H9 (cell line): Measurements from ENCODE around the gene CRISPLD2. TPM values are rescaled to one million over a fixed set of nuclear protein-coding genes. Genes with fewer than 3 reads are reported as not detected.

Experiments used
- DNase-seq: peaks from one replicate; pipeline ENCODE4 v3.0.0-alpha.2; 2017
- H2AFZ ChIP-seq: one replicate; pipeline ENCODE4 v1.6.1; 2013; ENCODE audit warnings: mild to moderate bottlenecking, low read length, control low read depth, moderate library complexity
- H2AK5ac ChIP-seq: 2 replicates; pipeline ENCODE4 v1.6.1; 2013; ENCODE audit warnings: low read length, control low read depth, mixed read lengths; ENCODE audit not compliant: insufficient read length
- H2BK120ac ChIP-seq: one replicate; pipeline ENCODE4 v1.6.1; 2013; ENCODE audit warnings: low read depth, mild to moderate bottlenecking, low read length, control low read depth, inconsistent platforms; ENCODE audit not compliant: poor library complexity, severe bottlenecking
- H2BK12ac ChIP-seq: 2 replicates; pipeline ENCODE4 v1.6.1; 2013; ENCODE audit warnings: low read length, control low read depth, mixed read lengths, low read depth; ENCODE audit not compliant: insufficient read length
- H2BK15ac ChIP-seq: 2 replicates; pipeline ENCODE4 v1.6.1; 2013; ENCODE audit warnings: low read depth, low read length, control low read depth
- H2BK20ac ChIP-seq: one replicate; pipeline ENCODE4 v1.6.1; 2013; ENCODE audit warnings: low read depth, mild to moderate bottlenecking, low read length, control low read depth, inconsistent platforms; ENCODE audit not compliant: poor library complexity, severe bottlenecking
- H2BK5ac ChIP-seq: 2 replicates; pipeline ENCODE4 v1.6.1; 2013; ENCODE audit warnings: low read length, control low read depth, mixed read lengths; ENCODE audit not compliant: insufficient read length
- H3K14ac ChIP-seq: 2 replicates; pipeline ENCODE4 v1.6.1; 2013; ENCODE audit warnings: low read length, control low read depth; ENCODE audit not compliant: insufficient read depth
- H3K18ac ChIP-seq: 2 replicates; pipeline ENCODE4 v1.6.1; 2013; ENCODE audit warnings: low read depth, mild to moderate bottlenecking, mixed read lengths, low read length, control low read depth; ENCODE audit not compliant: insufficient read length
- H3K23ac ChIP-seq: 2 replicates; pipeline ENCODE4 v1.6.1; 2013; ENCODE audit warnings: low read length, control low read depth, mixed read lengths, low read depth; ENCODE audit not compliant: insufficient read length
- H3K23me2 ChIP-seq: 2 replicates; pipeline ENCODE4 v1.6.1; 2013; ENCODE audit warnings: low read depth, mild to moderate bottlenecking, mixed read lengths, low read length, control low read depth; ENCODE audit not compliant: insufficient read length, poor library complexity, severe bottlenecking
- H3K27ac ChIP-seq: 2 replicates; pipeline ENCODE4 v1.5.1; 2013; ENCODE audit warnings: low read length, control low read depth, mixed read lengths, low read depth; ENCODE audit not compliant: insufficient read length
- H3K27me3 ChIP-seq: 2 replicates; pipeline ENCODE4 v1.6.1; 2013; ENCODE audit warnings: low read length, control low read depth, inconsistent platforms; ENCODE audit not compliant: insufficient read depth
- H3K4ac ChIP-seq: 2 replicates; pipeline ENCODE4 v1.6.1; 2013; ENCODE audit warnings: low read depth, mild to moderate bottlenecking, control low read depth, inconsistent platforms, low read length, moderate library complexity
- H3K4me1 ChIP-seq: 2 replicates; pipeline ENCODE4 v1.6.1; 2013; ENCODE audit warnings: low read length, control low read depth, inconsistent platforms; ENCODE audit not compliant: insufficient read depth
- H3K4me2 ChIP-seq: 2 replicates; pipeline ENCODE4 v1.6.1; 2013; ENCODE audit warnings: low read length, control low read depth, mixed read lengths; ENCODE audit not compliant: insufficient read length, insufficient read depth
- H3K56ac ChIP-seq: 2 replicates; pipeline ENCODE4 v1.6.1; 2013; ENCODE audit warnings: low read depth, mild to moderate bottlenecking, mixed read lengths, low read length, control low read depth; ENCODE audit not compliant: insufficient read length
- H3K79me1 ChIP-seq: 2 replicates; pipeline ENCODE4 v1.6.1; 2013; ENCODE audit warnings: low read depth, mild to moderate bottlenecking, moderate library complexity, low read length, control low read depth, inconsistent platforms; ENCODE audit not compliant: insufficient read depth, poor library complexity, severe bottlenecking
- H3K79me2 ChIP-seq: 2 replicates; pipeline ENCODE4 v1.6.1; 2013; ENCODE audit warnings: low read length, control low read depth, inconsistent platforms; ENCODE audit not compliant: insufficient read depth
- H3K9ac ChIP-seq: 2 replicates; pipeline ENCODE4 v1.6.1; 2013; ENCODE audit warnings: low read length, control low read depth, mixed read lengths; ENCODE audit not compliant: insufficient read length; ENCODE audit errors: extremely low read depth
- H3K9me3 ChIP-seq: one replicate; pipeline ENCODE4 v1.6.1; 2013; ENCODE audit warnings: low read depth, low read length, inconsistent platforms; ENCODE audit not compliant: control insufficient read depth
- H3T11ph ChIP-seq: one replicate; pipeline ENCODE4 v1.6.1; 2013; ENCODE audit warnings: mild to moderate bottlenecking, low read length, control low read depth, inconsistent platforms
- H4K20me1 ChIP-seq: one replicate; pipeline ENCODE4 v1.6.1; 2013; ENCODE audit not compliant: control insufficient read depth, insufficient read length, insufficient read depth
- H4K5ac ChIP-seq: 2 replicates; pipeline ENCODE4 v1.6.1; 2013; ENCODE audit warnings: low read depth, mild to moderate bottlenecking, mixed read lengths, low read length, control low read depth; ENCODE audit not compliant: insufficient read length
- H4K8ac ChIP-seq: replicated peaks from 2 replicates; pipeline ENCODE4 v1.6.1; 2013; ENCODE audit warnings: low read length, control low read depth, mixed read lengths, low read depth; ENCODE audit not compliant: insufficient read length
- H4K91ac ChIP-seq: 2 replicates; pipeline ENCODE4 v1.6.1; 2013; ENCODE audit warnings: low read depth, mild to moderate bottlenecking, moderate library complexity, mixed read lengths, low read length, control low read depth; ENCODE audit not compliant: insufficient read length
- H3K27ac Mint-ChIP-seq, 3 experiments: 2 replicates in 2 of 3; 3 replicates in 1 of 3; pipeline ENCODE4 v1.8.0; 2020 to 2021; ENCODE audit warnings: mixed read lengths in 3 of 3, mild to moderate bottlenecking in 1 of 3, moderate library complexity in 1 of 3
- H3K27me3 Mint-ChIP-seq: 2 replicates; pipeline ENCODE4 v1.8.0; 2021; ENCODE audit warnings: low read depth, mild to moderate bottlenecking, moderate library complexity, mixed read lengths
- H3K36me3 Mint-ChIP-seq, 3 experiments: 2 replicates in 2 of 3; 3 replicates in 1 of 3; pipeline ENCODE4 v1.8.0; 2020 to 2021; ENCODE audit warnings: low read depth in 3 of 3, mixed read lengths in 3 of 3; ENCODE audit not compliant: insufficient read depth in 1 of 3
- H3K4me1 Mint-ChIP-seq, 2 experiments: 2 replicates each; pipeline ENCODE4 v1.8.0; 2020; ENCODE audit warnings: mixed read lengths in 2 of 2
- H3K4me3 Mint-ChIP-seq, 2 experiments: 2 replicates in 1 of 2; 3 replicates in 1 of 2; pipeline ENCODE4 v1.8.0; 2020 to 2021; ENCODE audit warnings: mild to moderate bottlenecking in 2 of 2, mixed read lengths in 2 of 2, moderate library complexity in 1 of 2
- H3K9me3 Mint-ChIP-seq, 2 experiments: 2 replicates in 1 of 2; 3 replicates in 1 of 2; pipeline ENCODE4 v1.8.0; 2020; ENCODE audit warnings: mild to moderate bottlenecking in 2 of 2, mixed read lengths in 2 of 2, moderate library complexity in 1 of 2
- WGBS: extraction: QIAGEN DNeasy Blood & Tissue Kit; methylation state at CpG from one replicate; pipeline ENCODE4 v1.1.7; 2013; ENCODE audit warnings: missing lambda C conversion rate, low lambda C conversion rate, mixed read lengths; ENCODE audit not compliant: insufficient read length; ENCODE audit errors: extremely low coverage; 5-methylcytosine and 5-hydroxymethylcytosine counted together
- total RNA-seq: library from RNA; stranded (reverse); gene quantifications from 2 replicates; pipeline ENCODE4 v1.2.1, GENCODE V29; 2021
- TF ChIP-seq, protein P1 (sequence below): fragments of 200-600 bp; sonication (generic); conservative IDR thresholded peaks from 3 replicates; pipeline ENCODE4 v1.8.0; 2021; ENCODE audit warnings: antibody characterized with exemption, mild to moderate bottlenecking

CRISPLD2 gene
- total RNA-seq, 1 experiment from 2014 or later, result 2.3 TPM

- no peaks in the 10 kb centered on the region for H3K36me3 Mint-ChIP-seq
- peak overlapping the region in 1 of 3 experiments; percentile 81; a peak in 1 of 7 replicates for H3K27ac Mint-ChIP-seq
- no peaks in the 10 kb centered on the region for H3K9me3 ChIP-seq
- H2BK5ac ChIP-seq, result no peak overlapping the region
- no peak for DNase-seq
- no peak overlapping the region for H3K4me2 ChIP-seq
- H4K8ac ChIP-seq, result no peak overlapping the region
- H3K27ac ChIP-seq, result no peak overlapping the region
- H2BK12ac ChIP-seq, result no peak overlapping the region
- no peaks in the 10 kb centered on the region for H3K27me3 ChIP-seq
- no peak overlapping the region for H3K9ac ChIP-seq
- H2AK5ac ChIP-seq, result no peak overlapping the region
- H3T11ph ChIP-seq, result no peak overlapping the region
- H2BK20ac ChIP-seq, result no peak overlapping the region
- no peak overlapping the region for H2BK120ac ChIP-seq
- H3K56ac ChIP-seq, result no peak overlapping the region
- TF ChIP-seq, protein P1, sequence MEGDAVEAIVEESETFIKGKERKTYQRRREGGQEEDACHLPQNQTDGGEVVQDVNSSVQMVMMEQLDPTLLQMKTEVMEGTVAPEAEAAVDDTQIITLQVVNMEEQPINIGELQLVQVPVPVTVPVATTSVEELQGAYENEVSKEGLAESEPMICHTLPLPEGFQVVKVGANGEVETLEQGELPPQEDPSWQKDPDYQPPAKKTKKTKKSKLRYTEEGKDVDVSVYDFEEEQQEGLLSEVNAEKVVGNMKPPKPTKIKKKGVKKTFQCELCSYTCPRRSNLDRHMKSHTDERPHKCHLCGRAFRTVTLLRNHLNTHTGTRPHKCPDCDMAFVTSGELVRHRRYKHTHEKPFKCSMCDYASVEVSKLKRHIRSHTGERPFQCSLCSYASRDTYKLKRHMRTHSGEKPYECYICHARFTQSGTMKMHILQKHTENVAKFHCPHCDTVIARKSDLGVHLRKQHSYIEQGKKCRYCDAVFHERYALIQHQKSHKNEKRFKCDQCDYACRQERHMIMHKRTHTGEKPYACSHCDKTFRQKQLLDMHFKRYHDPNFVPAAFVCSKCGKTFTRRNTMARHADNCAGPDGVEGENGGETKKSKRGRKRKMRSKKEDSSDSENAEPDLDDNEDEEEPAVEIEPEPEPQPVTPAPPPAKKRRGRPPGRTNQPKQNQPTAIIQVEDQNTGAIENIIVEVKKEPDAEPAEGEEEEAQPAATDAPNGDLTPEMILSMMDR, result no peak
- no peaks in the 10 kb centered on the region for H3K79me1 ChIP-seq
- H3K79me2 ChIP-seq, result no peaks in the 10 kb centered on the region
- H4K91ac ChIP-seq, result no peak overlapping the region
- H3K14ac ChIP-seq, result no peak overlapping the region
- peaks cover 9 to 11% of the 10 kb centered on the region in 2 experiments for H3K4me1 Mint-ChIP-seq
- no peak overlapping the region for H3K4ac ChIP-seq
- no peak overlapping the region for H2BK15ac ChIP-seq
- H2AFZ ChIP-seq, result no peak overlapping the region
- H3K23ac ChIP-seq, result no peak overlapping the region
- no peaks in the 10 kb centered on the region for H4K20me1 ChIP-seq
- no peak overlapping the region for H4K5ac ChIP-seq
- peak overlapping the region in 1 of 2 experiments; percentile 35; a peak in 1 of 5 replicates for H3K4me3 Mint-ChIP-seq
- no CpG with 5 or more reads among the region's 16 CpGs for WGBS
- H3K27me3 Mint-ChIP-seq, result peaks cover 26% of the 10 kb centered on the region
- H3K4me1 ChIP-seq, result no peaks in the 10 kb centered on the region
- no peaks in the 10 kb centered on the region for H3K23me2 ChIP-seq
- H3K18ac ChIP-seq, result peak overlapping the region; percentile 25
- H3K9me3 Mint-ChIP-seq, result no peaks in the 10 kb centered on the region; a peak in 1 of 5 replicates
These were observed 7.4 kb downstream of the CRISPLD2 start for GRCh38 chr16:84827131-84827574.
